WI38 (cell line): ENCODE measurements around the gene AP2A1.

ENCODE experiments used
- H3K4me3 ChIP-seq: 2 replicates; pipeline ENCODE4 v1.5.1; 2011; ENCODE audit warnings: low read depth, mild to moderate bottlenecking, control low read depth, low read length
- CTCF ChIP-seq: IDR thresholded peaks from 2 replicates; pipeline ENCODE4 v1.5.1; 2012; ENCODE audit warnings: low read depth, mild to moderate bottlenecking, control low read depth, low read length

The AP2A1 gene

GRCh38 chr19:49814010-49814409, 47.2 kb downstream of the AP2A1 start:
- TF ChIP-seq CTCF = no peak
- no peak overlapping the region; the same call in 1 of the 2 replicates for H3K4me3 ChIP-seq

GRCh38 chr19:49816590-49816989, 49.8 kb downstream of the AP2A1 start:
- H3K4me3 ChIP-seq = peak overlapping the region; percentile 81
- no peak for TF ChIP-seq CTCF

GRCh38 chr19:49817964-49818648, 51.3 kb downstream of the AP2A1 start, which contains the start of gene MED25:
Gene MED25 (plus strand): TSS chr19:49818289. CDS start chr19:49818342, 53 bp downstream.
- H3K4me3 ChIP-seq = peak within 1 kb of the TSS; percentile 81
- TF ChIP-seq CTCF = 0 out of 2 replicates have a peak, but pooled peaks have one; percentile 3

- TF ChIP-seq CTCF = no peak
- H3K4me3 ChIP-seq = peak overlapping the region; percentile 81
Measured at GRCh38 chr19:49818649-49819370, 52.0 kb downstream of the AP2A1 start.

- H3K4me3 ChIP-seq = peak overlapping the region; percentile 81
Measured at GRCh38 chr19:49819452-49820115, 52.8 kb downstream of the AP2A1 start.

GRCh38 chr19:49820125-49820524, 53.3 kb downstream of the AP2A1 start:
- TF ChIP-seq CTCF = no peak
- no peak overlapping the region for H3K4me3 ChIP-seq

GRCh38 chr19:49823472-49823871, 56.7 kb downstream of the AP2A1 start:
- no peak for TF ChIP-seq CTCF
- no peak overlapping the region for H3K4me3 ChIP-seq
